Hepatocyte (in vitro differentiated cells): ENCODE data around the gene SLC48A1. TPM values are rescaled to one million over a fixed set of nuclear protein-coding genes. Genes with fewer than 3 reads are reported as not detected.

Experiments
- DNase-seq: peaks from one replicate; pipeline ENCODE4 v3.0.0-alpha.2; 2016; ENCODE audit warnings: low spot score
- H2AFZ ChIP-seq: fragments of 200-600 bp; sonication (generic); 2 replicates; pipeline ENCODE4 v1.6.0; 2016; ENCODE audit warnings: antibody characterized with exemption, mild to moderate bottlenecking
- H3K27ac ChIP-seq: fragments of 200-600 bp; sonication (generic); 2 replicates; pipeline ENCODE4 v1.5.1; 2016; ENCODE audit warnings: mild to moderate bottlenecking
- H3K27me3 ChIP-seq: fragments of 200-600 bp; sonication (generic); 2 replicates; pipeline ENCODE4 v1.6.1; 2016
- H3K36me3 ChIP-seq: fragments of 200-600 bp; sonication (generic); replicated peaks from 2 replicates; pipeline ENCODE4 v1.5.1; 2016; ENCODE audit warnings: low read depth; ENCODE audit not compliant: insufficient read depth
- H3K4me1 ChIP-seq: fragments of 200-600 bp; sonication (generic); 2 replicates; pipeline ENCODE4 v1.5.1; 2016; ENCODE audit warnings: mild to moderate bottlenecking, moderate library complexity; ENCODE audit not compliant: insufficient read depth
- H3K4me2 ChIP-seq: fragments of 200-600 bp; sonication (generic); 2 replicates; pipeline ENCODE4 v1.6.0; 2016
- H3K4me3 ChIP-seq: fragments of 200-600 bp; sonication (generic); 2 replicates; pipeline ENCODE4 v1.5.1; 2016; ENCODE audit warnings: mild to moderate bottlenecking
- H3K79me2 ChIP-seq: fragments of 200-600 bp; sonication (generic); 2 replicates; pipeline ENCODE4 v1.6.0; 2017; ENCODE audit warnings: mild to moderate bottlenecking
- H3K9me2 ChIP-seq: fragments of 200-600 bp; sonication (generic); replicated peaks from 2 replicates; pipeline ENCODE4 v1.6.0; 2017; ENCODE audit warnings: mild to moderate bottlenecking; ENCODE audit not compliant: insufficient read depth
- H3K9me3 ChIP-seq: fragments of 200-600 bp; sonication (generic); 2 replicates; pipeline ENCODE4 v1.5.1; 2016; ENCODE audit warnings: low read depth, mild to moderate bottlenecking
- H4K20me1 ChIP-seq: fragments of 200-600 bp; sonication (generic); 2 replicates; pipeline ENCODE4 v1.6.0; 2016; ENCODE audit warnings: mild to moderate bottlenecking; ENCODE audit not compliant: insufficient read depth, poor library complexity, severe bottlenecking
- CTCF ChIP-seq: fragments of 200-600 bp; sonication (generic); IDR thresholded peaks from 2 replicates; pipeline ENCODE4 v1.5.1; 2016; ENCODE audit warnings: antibody characterized with exemption, mild to moderate bottlenecking; ENCODE audit not compliant: poor library complexity
- EZH2 ChIP-seq: fragments of 200-600 bp; sonication (generic); IDR thresholded peaks from 2 replicates; pipeline ENCODE4 v1.6.1; 2016; ENCODE audit warnings: antibody characterized with exemption, mild to moderate bottlenecking, borderline replicate concordance
- EZH2phosphoT487 ChIP-seq: fragments of 200-600 bp; sonication (generic); IDR thresholded peaks from one replicate; pipeline ENCODE4 v1.6.1; 2018; ENCODE audit warnings: antibody characterized with exemption, mild to moderate bottlenecking, low read depth, moderate library complexity; ENCODE audit not compliant: unreplicated experiment, severe bottlenecking
- WGBS: methylation state at CpG from one replicate; pipeline ENCODE4 v1.1.6; 2016; ENCODE audit warnings: low lambda C conversion rate; ENCODE audit errors: missing lambda C conversion rate; 5-methylcytosine and 5-hydroxymethylcytosine counted together
- polyA plus RNA-seq: library from polyadenylated mRNA; unstranded; fragments of >200 nt; fragmentation: Nextera tagmentation; extraction: Ambion mirVana; gene quantifications from 2 replicates; pipeline ENCODE4 v1.2.1, GENCODE V29; 2016
- total RNA-seq: library from RNA; depleted of rRNA; stranded (reverse); fragments of >200 nt; gene quantifications from 2 replicates; pipeline ENCODE4 v1.2.3, GENCODE V29; 2014

SLC48A1 gene
- total and polyA plus RNA-seq, 2 experiments from 2014 or later, result 11.2 to 22.6 TPM

- H3K4me2 ChIP-seq, result peak overlapping the region; percentile 95
- no peak for TF ChIP-seq EZH2
- TF ChIP-seq CTCF, result no peak
- no peak for TF ChIP-seq EZH2phosphoT487
- no peaks in the 10 kb centered on the region for H3K9me2 ChIP-seq
- 25% methylated on average over 17 of the region's 17 CpGs for WGBS
- H3K9me3 ChIP-seq, result no peaks in the 10 kb centered on the region
- H3K4me1 ChIP-seq, result peaks cover 53% of the 10 kb centered on the region
- H3K27me3 ChIP-seq, result no peaks in the 10 kb centered on the region
- H3K4me3 ChIP-seq, result peak overlapping the region; percentile 51
- peaks cover 2% of the 10 kb centered on the region for H4K20me1 ChIP-seq
- no peaks in the 10 kb centered on the region for H3K36me3 ChIP-seq
- peak; percentile 92 for DNase-seq
- peak overlapping the region; percentile 98 for H3K27ac ChIP-seq
- H2AFZ ChIP-seq, result peak overlapping the region; percentile 44
- peaks cover 54% of the 10 kb centered on the region for H3K79me2 ChIP-seq
Measured at GRCh38 chr12:47820631-47821345, 47.8 kb downstream of the SLC48A1 start.

- H3K9me3 ChIP-seq, result no peaks in the 10 kb centered on the region
- no peaks in the 10 kb centered on the region for H3K36me3 ChIP-seq
- H3K4me3 ChIP-seq, result no peak overlapping the region
- H3K4me2 ChIP-seq, result peak overlapping the region; percentile 95
- peaks cover 48% of the 10 kb centered on the region for H3K79me2 ChIP-seq
- peak overlapping the region; percentile 98 for H3K27ac ChIP-seq
- no peak for DNase-seq
- peaks cover 51% of the 10 kb centered on the region for H3K4me1 ChIP-seq
- TF ChIP-seq EZH2 (no peak), CTCF (no peak), EZH2phosphoT487 (no peak)
- H3K27me3 ChIP-seq, result no peaks in the 10 kb centered on the region
- no peak overlapping the region for H2AFZ ChIP-seq
- H4K20me1 ChIP-seq, result peaks cover 2% of the 10 kb centered on the region
- no peaks in the 10 kb centered on the region for H3K9me2 ChIP-seq
- 97% methylated on average over 4 of the region's 4 CpGs for WGBS
Measured at GRCh38 chr12:47821346-47821706, 48.3 kb downstream of the SLC48A1 start.

GRCh38 chr12:47822401-47822800 is 49.4 kb downstream of the SLC48A1 start:
- peak overlapping the region; percentile 98 for H3K27ac ChIP-seq
- H3K79me2 ChIP-seq, result peaks cover 38% of the 10 kb centered on the region
- no peak overlapping the region for H3K4me3 ChIP-seq
- WGBS, result 68% methylated on average over 2 of the region's 2 CpGs
- H3K36me3 ChIP-seq, result no peaks in the 10 kb centered on the region
- no peak overlapping the region for H2AFZ ChIP-seq
- H3K9me2 ChIP-seq, result no peaks in the 10 kb centered on the region
- H3K27me3 ChIP-seq, result no peaks in the 10 kb centered on the region
- H3K9me3 ChIP-seq, result no peaks in the 10 kb centered on the region
- TF ChIP-seq CTCF (no peak), EZH2 (no peak), EZH2phosphoT487 (no peak)
- H4K20me1 ChIP-seq, result peaks cover 2% of the 10 kb centered on the region
- no peak for DNase-seq
- H3K4me2 ChIP-seq, result no peak overlapping the region
- peaks cover 40% of the 10 kb centered on the region for H3K4me1 ChIP-seq
